Keratinocyte (primary cell): ENCODE data around the gene ERC1.

Experiments
- EZH2 ChIP-seq: IDR thresholded peaks from one replicate; pipeline ENCODE4 v1.6.1; 2012; ENCODE audit warnings: inconsistent platforms, mild to moderate bottlenecking, low read length, moderate library complexity
- TF ChIP-seq, protein P1 (sequence below), 3 experiments: IDR thresholded peaks in 1 of 3; conservative IDR thresholded peaks in 1 of 3; optimal IDR thresholded peaks in 1 of 3; 2 replicates in 2 of 3; 3 replicates in 1 of 3; pipeline versions ENCODE3 to v1.5.1; 2011; ENCODE audit warnings: low read length in 3 of 3, mild to moderate bottlenecking in 3 of 3, moderate library complexity in 2 of 3, control low read depth in 1 of 3, inconsistent platforms in 1 of 3; ENCODE audit not compliant: insufficient read depth in 2 of 3; ENCODE audit errors: extremely low read depth in 1 of 3

DNA sequence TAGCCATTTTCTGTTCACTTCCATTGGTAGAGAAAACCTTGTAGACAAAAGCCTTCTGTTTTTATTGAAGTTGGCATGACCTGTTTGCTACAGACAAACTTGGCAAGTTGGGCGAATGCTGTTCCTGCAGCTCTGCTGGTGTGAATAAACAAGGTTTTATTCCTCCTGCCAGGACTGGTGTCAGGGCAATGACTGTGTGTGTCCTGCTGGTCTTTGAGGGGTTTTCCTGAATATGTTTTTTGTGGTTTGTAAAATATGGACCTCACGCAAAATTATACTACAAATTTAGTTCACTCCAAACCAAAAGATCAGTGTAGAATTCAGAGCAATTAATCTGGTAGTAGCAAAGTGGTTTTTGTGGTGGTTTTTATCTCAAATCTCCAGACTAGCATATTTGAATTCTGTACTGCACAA, 140.8 kb downstream of the ERC1 start:
- TF ChIP-seq, protein P1, sequence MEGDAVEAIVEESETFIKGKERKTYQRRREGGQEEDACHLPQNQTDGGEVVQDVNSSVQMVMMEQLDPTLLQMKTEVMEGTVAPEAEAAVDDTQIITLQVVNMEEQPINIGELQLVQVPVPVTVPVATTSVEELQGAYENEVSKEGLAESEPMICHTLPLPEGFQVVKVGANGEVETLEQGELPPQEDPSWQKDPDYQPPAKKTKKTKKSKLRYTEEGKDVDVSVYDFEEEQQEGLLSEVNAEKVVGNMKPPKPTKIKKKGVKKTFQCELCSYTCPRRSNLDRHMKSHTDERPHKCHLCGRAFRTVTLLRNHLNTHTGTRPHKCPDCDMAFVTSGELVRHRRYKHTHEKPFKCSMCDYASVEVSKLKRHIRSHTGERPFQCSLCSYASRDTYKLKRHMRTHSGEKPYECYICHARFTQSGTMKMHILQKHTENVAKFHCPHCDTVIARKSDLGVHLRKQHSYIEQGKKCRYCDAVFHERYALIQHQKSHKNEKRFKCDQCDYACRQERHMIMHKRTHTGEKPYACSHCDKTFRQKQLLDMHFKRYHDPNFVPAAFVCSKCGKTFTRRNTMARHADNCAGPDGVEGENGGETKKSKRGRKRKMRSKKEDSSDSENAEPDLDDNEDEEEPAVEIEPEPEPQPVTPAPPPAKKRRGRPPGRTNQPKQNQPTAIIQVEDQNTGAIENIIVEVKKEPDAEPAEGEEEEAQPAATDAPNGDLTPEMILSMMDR (optimal IDR thresholded peaks at IDR 0.05 in 1 of 3, IDR thresholded peaks at IDR 0.05 in 1 of 3, conservative IDR thresholded peaks at IDR 0.05 in 1 of 3; ENCODE audit: extremely low read depth in 1 of 3, insufficient read depth in 2 of 3, low read length in 3 of 3) = no peak
- no peak for TF ChIP-seq EZH2
